ENCODE data around the gene AOPEP. TPM values are rescaled to one million over a fixed set of nuclear protein-coding genes. Genes with fewer than 3 reads are reported as not detected.
A peak's percentile ranks its signal among the peaks of the same experiment; 100 is the strongest.

The AOPEP gene
- total RNA-seq, 4 donors from 2014 or later, result 149 to 306 (median 193) TPM

GRCh38 chr9:94927048-94927761 lies 200.7 kb downstream of the AOPEP start:
- TF ChIP-seq POLR2A (IDR thresholded peaks at IDR 0.05) (no peak), EP300 (IDR thresholded peaks at IDR 0.05) (no peak), CTCF (IDR thresholded peaks at IDR 0.05) (no peak), POLR2AphosphoS5 (IDR thresholded peaks at IDR 0.05) (no peak)
- no peaks in the 10 kb centered on the region for H3K27me3 ChIP-seq
- H3K9me3 ChIP-seq, result no peaks in the 10 kb centered on the region
- no peak overlapping the region for H3K4me3 ChIP-seq
- 92% methylated on average over 12 of the region's 12 CpGs for WGBS
- H3K4me1 ChIP-seq, result peaks cover 78% of the 10 kb centered on the region
- no peak for DNase-seq (ENCODE audit: low spot score in 2 of 2)
- no peaks in the 10 kb centered on the region for H3K36me3 ChIP-seq
- H3K27ac ChIP-seq, result no peak overlapping the region

DNA sequence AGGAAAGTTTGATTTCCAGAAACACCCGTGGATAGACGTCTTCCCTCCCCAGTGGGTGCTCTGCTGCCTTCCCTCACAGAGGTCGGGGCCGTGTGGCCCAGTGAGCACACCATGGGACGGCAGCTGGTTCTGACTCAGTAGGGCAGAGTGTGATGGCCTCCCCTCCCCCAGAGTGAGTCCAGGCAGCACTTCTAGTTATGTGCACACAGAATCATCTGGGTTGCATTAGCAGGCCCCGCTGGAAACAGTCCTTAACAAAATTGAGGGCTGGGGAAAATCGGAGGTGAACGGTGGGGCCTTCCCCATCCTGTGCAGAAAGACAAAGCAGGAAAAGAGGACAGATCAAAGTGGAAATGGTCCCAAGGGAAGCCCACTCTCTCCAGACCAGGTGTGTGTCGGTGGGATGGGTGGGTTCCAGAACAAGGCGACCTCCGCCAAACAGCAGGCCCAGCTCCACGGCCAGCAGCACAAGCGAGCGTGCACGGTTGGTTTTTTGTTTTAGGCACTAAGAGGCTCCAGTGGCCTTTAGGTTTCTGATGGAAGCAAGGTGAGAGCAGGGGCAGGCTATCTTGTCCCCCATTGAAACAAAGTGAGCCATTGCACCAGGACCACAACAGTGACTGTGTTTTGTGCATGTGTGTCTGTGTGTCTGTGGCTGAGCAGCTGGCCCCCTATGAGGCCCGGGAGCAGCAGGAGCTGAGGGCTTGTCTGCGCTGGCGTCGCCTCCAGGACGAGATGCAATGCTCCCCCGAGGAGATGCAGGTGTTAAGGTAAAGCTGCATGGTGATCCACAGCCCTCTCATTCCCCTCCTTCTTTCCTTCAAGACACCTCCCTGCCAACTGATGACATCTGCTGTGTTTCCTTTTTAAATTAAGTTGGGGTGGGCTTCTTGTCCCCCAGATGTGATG lies 201.5 kb downstream of the AOPEP start:
- Histone ChIP-seq H3K9me3 (no peaks in the 10 kb centered on the region), H3K4me3 (no peak overlapping the region), H3K27ac (peak overlapping the region; percentile 78), H3K4me1 (peaks cover 70% of the 10 kb centered on the region), H3K36me3 (no peaks in the 10 kb centered on the region), H3K27me3 (no peaks in the 10 kb centered on the region)
- TF ChIP-seq POLR2AphosphoS5 (IDR thresholded peaks at IDR 0.05) (no peak), EP300 (IDR thresholded peaks at IDR 0.05) (no peak), POLR2A (IDR thresholded peaks at IDR 0.05) (no peak), CTCF (IDR thresholded peaks at IDR 0.05) (no peak)
- no peak for DNase-seq (ENCODE audit: low spot score in 2 of 2)
- WGBS, result 76% methylated on average over 17 of the region's 21 CpGs

GRCh38 chr9:94928691-94929368 lies 202.3 kb downstream of the AOPEP start:
- no peak for DNase-seq (ENCODE audit: low spot score in 2 of 2)
- Histone ChIP-seq H3K4me1 (peaks cover 62% of the 10 kb centered on the region), H3K27me3 (no peaks in the 10 kb centered on the region), H3K36me3 (no peaks in the 10 kb centered on the region), H3K4me3 (no peak overlapping the region), H3K9me3 (no peaks in the 10 kb centered on the region), H3K27ac (peak overlapping the region; percentile 78)
- WGBS, result 63% methylated on average over 13 of the region's 13 CpGs
- TF ChIP-seq EP300 (IDR thresholded peaks at IDR 0.05) (no peak), CTCF (IDR thresholded peaks at IDR 0.05) (no peak), POLR2AphosphoS5 (IDR thresholded peaks at IDR 0.05) (no peak), POLR2A (IDR thresholded peaks at IDR 0.05) (no peak)

DNA sequence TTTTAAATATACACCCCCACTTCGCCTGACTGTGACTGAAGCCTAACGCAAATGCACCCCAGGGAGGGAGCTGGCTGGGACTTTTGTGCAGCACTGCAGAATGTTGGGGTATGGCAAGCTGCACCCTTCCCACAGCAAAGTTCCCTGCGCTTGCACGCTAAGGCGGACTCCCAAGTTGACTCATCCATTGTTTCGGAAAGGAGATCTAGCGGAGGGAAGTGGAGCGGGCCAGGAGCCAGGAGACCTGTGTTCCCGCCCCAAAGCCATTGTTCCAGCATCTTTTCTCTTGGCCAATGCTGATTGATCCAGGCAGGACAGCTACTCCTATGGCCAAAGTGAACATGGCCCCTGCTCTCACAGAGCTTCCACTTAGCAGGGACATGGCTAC lies 202.9 kb downstream of the AOPEP start:
- Histone ChIP-seq H3K4me3 (no peak overlapping the region), H3K9me3 (no peaks in the 10 kb centered on the region), H3K4me1 (peaks cover 56% of the 10 kb centered on the region), H3K36me3 (no peaks in the 10 kb centered on the region), H3K27me3 (no peaks in the 10 kb centered on the region), H3K27ac (peak overlapping the region; percentile 78)
- no peak for DNase-seq (ENCODE audit: low spot score in 2 of 2)
- TF ChIP-seq POLR2A (IDR thresholded peaks at IDR 0.05) (no peak), POLR2AphosphoS5 (IDR thresholded peaks at IDR 0.05) (no peak), CTCF (IDR thresholded peaks at IDR 0.05) (no peak), EP300 (IDR thresholded peaks at IDR 0.05) (no peak)
- WGBS, result 88% methylated on average over 9 of the region's 9 CpGs

Data from suprapubic skin (tissue), 4 donors.